Skin epidermis (tissue), 12 donors: ENCODE data around the gene NXN.
"Not testable (repeated sequence)": the region's sequence is repeated elsewhere in the genome, so short reads cannot be mapped to it uniquely, and the experiment has no call there.

ENCODE experiments used
- H3K27ac ChIP-seq, 21 experiments: fragments of 200-600 bp; sonication (generic) in 11 of 21; one replicate each; pipeline ENCODE4 v1.5.0; 2020; ENCODE audit warnings: mild to moderate bottlenecking in 3 of 21, inconsistent platforms in 2 of 21, moderate library complexity in 2 of 21
- H3K4me3 ChIP-seq, 7 experiments: fragments of 200-600 bp; sonication (generic) in 2 of 7; one replicate each; pipeline ENCODE4 v1.5.0; 2020; ENCODE audit warnings: inconsistent platforms in 2 of 7, mild to moderate bottlenecking in 2 of 7, moderate library complexity in 1 of 7

NXN gene

DNA sequence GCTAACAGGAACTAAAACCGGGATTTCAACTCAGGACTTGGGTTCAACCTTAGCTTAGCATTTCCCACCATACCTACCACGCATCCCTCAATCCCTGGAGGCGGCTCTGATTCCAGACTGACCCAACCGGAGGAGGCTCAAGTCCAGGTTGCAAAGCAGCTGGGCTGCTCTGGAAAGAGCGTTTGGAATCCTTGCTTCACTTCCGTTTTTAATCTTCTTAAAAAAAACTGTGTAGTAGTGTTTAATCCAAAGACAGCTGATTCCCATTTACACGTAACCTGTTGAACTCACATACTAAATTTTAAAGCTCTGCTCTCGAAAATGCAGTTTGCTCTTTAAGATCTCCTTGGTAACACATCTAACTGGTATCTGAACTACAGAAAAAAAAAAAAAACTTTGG is 50.0 kb downstream of the NXN start:
- Histone ChIP-seq H3K27ac (peak overlapping the region in 1 of 21 experiments; percentile 4), H3K4me3 (no peak overlapping the region)

DNA sequence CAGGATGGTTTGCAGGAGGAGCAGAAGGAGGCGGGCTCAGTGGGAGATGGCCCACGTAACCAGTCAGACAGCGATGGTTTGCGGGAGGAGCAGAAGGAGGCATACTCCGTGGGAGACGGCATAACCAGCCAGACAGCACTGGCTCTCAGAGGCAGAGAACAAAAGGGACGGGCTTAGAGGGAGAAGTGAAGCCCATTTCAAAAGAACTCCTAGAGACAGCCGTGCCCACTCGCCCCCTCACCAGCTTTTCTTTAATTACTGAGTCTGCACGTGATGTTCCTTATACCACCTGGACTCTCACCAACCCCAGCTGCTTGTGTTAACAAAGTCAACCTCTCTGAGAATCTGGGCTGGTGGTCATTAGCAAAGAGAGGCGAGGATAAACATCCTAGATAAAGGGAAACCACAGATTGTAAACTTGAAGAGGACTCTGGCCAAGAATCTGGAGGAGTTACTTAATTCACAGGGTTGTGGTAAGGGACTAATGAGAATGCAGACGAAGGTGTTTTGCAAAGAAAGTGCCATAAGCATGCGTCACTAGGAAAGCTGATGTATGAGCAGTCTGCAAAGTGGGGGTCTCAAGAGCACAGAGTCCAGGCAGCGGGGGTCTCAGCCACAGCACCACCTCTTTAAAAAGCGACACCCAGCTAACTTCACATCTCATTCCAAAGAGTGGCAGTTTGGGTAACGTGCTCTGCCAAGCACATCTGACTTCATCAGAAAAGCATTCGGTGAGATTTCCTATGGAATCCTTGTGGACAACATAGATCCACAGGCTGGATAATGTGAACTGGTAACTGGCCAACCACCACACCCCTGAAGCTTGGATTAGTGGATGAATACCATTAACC is 51.7 kb downstream of the NXN start:
- no peak overlapping the region for H3K4me3 ChIP-seq
- peak overlapping the region in 19 of 21 experiments; percentile 8 to 75 (median 50) for H3K27ac ChIP-seq

DNA sequence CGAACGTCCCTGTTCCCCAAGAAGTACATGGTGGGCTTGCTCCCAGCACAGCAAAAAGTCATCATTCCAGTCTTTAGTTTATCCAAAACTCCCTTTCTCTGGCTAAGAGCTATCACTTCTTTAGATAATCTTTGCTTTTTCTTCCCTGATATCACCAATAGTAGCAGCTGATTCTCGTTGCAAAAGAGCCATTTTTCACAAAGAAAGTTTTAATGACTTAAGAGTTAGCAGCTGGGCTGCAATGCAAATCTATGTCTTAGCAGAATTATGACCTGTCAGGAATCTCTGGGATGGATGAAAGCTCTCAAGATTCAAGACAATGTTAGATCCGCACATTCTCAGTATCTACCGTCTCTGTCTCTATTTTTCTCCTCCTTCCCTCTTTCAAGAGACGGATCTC is 53.8 kb downstream of the NXN start:
- Histone ChIP-seq H3K4me3 (no peak overlapping the region), H3K27ac (peak overlapping the region in 6 of 21 experiments; percentile 16 to 65 (median 46))

DNA sequence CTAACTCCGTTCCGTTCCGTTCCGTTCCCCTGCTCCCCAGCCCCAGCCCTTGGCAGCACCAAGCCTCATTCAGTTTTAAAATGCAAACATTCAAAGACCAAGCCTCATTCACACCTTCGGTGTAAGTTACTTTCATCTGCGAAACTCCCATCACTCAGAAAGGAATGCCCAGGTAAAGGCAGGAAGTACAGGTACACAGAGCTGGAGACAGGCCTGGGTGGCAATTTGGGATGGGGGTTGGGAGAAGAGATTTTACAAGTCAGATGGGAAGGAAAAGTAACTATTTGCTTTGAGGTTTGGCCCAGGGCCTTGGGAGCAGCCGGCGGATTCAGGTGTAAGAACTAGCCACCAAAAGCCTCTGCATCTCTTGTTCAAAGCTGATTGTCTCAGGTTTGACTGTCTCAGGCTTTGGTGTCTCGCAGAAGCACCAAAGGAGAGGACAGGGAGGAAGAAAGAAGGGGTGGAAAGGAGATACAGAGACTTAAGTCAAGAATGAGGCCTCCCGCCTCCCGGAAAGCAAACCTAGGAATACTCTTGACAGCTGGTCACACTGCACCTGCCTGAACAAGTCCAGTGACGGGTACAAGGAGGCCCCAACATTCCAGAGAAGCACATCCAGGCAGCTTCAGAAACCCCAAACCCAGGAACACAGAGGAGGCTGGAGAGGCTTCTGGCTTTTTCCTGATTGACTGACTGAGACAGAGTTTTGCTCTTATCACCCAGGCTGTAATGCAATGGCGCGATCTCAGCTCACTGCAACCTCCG is 54.7 kb downstream of the NXN start:
- Histone ChIP-seq H3K27ac (peak overlapping the region in 12 of 21 experiments; percentile 4 to 72 (median 44)), H3K4me3 (no peak overlapping the region)

DNA sequence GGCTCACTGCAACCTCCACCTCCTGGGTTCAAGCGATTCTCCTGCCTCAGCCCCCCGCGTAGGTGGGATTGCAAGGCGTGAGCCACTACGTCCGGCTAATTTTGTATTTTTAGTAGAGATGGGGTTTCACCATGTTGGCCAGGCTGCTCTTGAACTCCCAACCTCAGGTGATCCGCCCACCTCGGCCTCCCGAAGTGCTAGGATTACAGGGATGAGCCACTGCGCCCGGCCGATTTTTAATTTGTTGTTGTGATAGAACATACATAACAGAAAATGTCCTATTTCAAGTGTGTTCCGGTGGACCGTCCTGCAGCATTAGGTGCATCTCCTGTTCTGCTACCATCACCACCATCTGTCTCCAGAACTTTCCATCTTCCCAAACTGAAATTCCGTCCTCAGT is 55.3 kb downstream of the NXN start:
- H3K27ac ChIP-seq: peak overlapping the region in 3 of 21 experiments; percentile 27 to 72 (median 56)
- not testable (repeated sequence) for H3K4me3 ChIP-seq

DNA sequence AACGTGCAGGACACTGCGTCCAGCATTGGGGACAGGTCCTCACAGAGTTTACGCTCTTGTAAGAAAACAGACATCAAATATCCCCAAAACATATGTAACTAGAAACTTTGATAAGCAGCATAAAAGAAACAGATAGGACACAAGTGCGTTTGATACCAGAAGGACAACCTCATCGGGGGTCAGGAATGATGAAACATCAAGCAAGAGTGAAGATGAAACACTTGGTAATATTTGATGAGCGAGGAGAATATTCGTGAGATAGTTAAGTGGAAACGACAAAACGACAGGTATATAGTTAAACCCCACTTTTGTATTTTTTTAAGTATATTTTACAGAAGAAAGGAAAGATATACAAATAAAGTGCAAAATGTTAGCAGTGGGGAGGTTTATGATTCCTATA is 55.9 kb downstream of the NXN start:
- no peak overlapping the region for H3K27ac ChIP-seq

DNA sequence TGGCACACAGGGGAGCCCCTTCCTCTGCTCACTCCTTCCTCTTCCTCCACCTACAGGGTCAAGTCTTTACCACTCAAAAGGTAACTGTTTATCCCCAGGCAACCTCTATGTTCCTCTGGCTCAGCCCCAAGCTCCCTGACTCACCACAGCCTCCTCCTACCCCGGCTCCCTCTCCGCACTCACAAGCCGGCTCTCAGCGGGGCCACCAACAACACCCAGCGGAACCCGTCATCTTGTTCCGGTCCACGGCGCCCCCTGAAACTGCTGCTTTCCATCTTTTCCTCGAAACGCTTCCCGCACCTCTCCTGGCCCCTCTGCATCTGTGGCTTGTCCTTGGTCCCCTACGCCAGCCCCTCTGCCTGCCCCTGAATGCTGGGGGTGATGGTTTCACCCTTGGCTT is 58.4 kb downstream of the NXN start:
- H3K27ac ChIP-seq: peak overlapping the region in 1 of 21 experiments; percentile 42
- H3K4me3 ChIP-seq: no peak overlapping the region

More for the DNA sequence above, 55.9 kb downstream of the NXN start:
- H3K4me3 ChIP-seq: no peak overlapping the region

DNA sequence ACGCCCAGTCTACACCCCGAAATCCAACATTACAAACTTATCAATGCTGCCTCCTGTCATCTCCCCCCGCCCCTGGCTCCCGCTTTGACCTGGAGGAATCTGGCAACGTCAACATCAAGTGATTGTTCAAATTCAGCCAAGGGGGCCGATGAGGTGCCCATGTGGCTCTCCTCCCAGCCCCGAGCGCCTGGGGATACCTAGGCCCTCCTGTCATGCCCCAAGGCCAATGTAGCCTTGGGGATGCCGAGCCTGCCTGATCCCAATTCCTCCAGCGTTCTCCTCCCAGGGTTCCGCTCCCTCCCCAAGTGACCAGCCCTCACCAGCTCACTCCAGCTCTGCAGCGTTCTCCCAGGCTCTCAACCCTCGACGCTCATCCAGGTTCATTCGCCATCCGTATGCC is 59.4 kb downstream of the NXN start:
- H3K4me3 ChIP-seq: no peak overlapping the region
- no peak overlapping the region for H3K27ac ChIP-seq

DNA sequence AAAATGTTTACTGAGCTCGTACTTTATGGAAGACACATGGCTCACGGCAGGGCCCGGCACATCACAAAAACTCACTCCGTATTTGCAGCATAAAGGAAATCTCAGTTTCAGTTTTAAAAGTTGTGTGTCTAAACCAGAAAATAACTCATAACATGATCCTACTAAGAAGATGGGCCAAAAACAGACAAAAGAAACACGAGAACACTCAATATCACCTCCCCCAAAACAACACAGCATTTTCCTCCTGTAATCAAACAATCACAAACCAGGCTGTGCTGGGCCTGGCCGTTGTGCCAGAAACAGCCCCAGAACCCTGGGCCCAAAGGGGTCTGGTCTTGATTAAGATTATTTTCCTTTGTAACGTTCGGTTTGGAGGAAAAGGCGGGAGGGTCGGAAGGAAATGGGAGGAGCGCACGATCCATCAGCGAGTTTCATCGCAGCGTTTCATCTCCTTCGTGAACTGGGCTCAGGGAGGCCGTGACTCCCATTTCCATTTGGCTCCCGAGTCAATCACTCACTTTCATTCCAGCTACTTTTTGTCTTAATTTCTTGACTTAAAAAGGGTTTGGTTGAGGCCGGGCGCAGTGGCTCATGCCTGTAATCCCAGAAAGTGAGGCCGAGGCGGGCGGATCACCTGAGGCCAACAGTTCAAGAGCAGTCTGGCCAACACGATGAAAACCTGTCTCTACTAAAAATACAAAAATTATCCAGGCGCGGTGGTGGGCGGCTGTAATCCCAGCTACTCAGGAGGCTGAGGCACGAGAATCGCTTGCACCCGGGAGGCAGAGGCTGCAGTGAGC is 61.4 kb downstream of the NXN start:
- Histone ChIP-seq H3K27ac (peak overlapping the region in 20 of 21 experiments; percentile 14 to 94 (median 70)), H3K4me3 (no peak overlapping the region)

DNA sequence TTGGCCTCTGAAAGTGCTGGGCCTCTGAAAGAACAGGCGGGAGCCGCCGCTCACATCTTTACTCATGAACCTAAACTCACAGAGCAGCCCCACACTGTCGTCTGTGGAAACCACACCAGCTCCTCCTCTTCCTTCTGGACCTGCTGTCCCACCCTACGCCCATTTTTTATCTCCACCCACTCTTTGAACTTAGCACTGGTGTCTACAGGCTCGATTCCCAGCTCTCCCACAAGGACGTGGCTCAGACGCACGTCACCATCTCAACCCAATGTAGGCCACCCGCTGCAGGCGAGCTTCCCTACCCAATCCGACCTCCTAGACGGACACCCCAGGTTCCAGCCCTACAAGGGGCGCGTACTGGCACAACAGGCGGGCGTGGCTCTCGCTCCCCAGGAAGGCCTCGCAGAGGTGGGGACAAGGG is 62.2 kb downstream of the NXN start:
- H3K4me3 ChIP-seq: no peak overlapping the region
- peak overlapping the region in 20 of 21 experiments; percentile 14 to 94 (median 70) for H3K27ac ChIP-seq

DNA sequence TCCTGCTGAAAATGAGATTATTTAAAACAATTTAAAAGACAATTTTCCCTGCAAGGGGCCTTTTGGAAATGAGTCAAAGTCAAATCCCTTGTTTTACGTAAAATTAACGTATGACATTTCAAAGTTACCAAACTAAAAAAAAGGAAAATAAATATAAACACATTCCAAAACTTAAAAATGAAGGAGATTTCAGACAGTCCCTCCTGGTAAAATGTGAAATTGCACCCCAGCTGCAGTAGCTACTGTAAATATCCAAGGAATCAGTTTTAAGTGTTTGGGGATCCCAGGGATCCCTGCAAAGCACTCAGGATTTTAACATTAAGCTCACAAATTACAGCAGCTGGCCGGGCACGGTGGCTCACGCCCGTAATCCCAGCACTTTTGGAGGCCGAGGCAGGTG is 63.3 kb downstream of the NXN start:
- peak overlapping the region in 17 of 21 experiments; percentile 2 to 94 (median 66) for H3K27ac ChIP-seq
- H3K4me3 ChIP-seq: no peak overlapping the region

DNA sequence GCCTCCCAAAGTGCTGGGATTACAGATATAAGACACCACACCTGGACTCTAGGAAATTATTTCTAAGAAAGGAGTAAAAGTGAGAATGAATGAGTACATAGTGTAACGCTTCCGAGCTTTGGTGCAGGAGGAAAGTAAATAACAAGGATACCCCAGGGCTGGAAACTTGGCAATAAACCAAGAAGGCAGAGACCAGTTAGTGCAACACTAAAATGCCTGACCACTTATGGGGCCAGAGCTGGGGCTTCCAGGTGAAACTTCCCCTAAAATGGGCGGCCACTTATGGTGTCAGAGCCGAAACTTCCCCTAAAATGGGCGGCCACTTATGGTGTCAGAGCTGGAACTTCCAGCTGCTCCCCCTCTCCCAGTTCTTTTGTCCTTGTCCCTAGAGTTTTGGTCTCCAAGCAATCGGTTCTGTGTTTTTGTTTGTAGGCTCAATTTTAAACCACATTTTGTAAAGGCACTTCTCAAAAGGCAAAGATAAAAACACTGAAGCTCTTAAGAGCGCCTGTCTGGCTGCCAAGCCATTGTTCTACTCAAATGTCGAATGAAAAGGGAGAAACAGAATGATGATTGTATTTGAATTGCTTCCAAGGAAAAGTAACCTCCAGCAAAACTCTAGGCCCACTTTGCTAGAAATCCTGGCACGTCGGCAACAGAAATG is 63.9 kb downstream of the NXN start:
- Histone ChIP-seq H3K4me3 (no peak overlapping the region), H3K27ac (peak overlapping the region in 18 of 21 experiments; percentile 20 to 94 (median 67))

DNA sequence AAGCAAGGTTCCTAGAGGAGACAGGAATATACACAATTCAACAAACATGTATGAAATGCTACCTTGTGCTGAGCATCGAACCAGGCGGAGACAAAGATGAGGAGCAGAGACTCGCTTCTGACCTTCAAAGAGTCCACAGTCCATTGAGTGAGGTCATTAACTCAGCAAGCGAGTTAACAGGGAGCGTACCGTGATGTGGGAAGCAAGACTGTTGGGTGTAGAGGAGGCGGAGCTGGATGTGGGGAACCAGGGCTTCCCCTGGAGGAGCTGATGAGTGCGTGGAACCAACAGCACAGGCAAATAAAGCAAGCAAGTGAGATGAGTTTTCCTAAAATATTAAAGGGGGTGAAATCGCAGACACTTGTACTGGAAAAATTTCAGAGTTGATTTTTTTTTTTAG is 65.0 kb downstream of the NXN start:
- peak overlapping the region in 7 of 21 experiments; percentile 16 to 84 (median 79) for H3K27ac ChIP-seq
- H3K4me3 ChIP-seq: no peak overlapping the region

DNA sequence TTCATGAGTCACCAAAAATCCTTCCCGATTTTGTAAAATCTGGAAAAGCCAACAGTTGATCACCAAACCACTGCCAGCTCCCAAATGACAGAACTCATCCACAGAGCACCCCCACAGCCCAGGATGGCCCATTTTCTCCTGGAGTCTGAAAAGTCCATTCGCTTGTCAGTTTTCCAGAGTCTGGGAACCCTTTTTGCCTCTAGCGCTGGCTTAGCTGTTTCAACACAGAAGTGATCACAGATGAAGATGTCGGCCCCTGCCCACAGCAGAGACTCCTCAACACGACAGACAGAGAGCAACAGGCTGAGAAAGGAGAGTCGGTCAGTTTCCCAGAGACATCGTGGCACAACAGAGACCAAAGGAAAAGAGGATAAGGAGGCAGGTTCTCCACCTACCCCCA is 66.4 kb downstream of the NXN start:
- Histone ChIP-seq H3K27ac (peak overlapping the region in 8 of 21 experiments; percentile 0 to 81 (median 42)), H3K4me3 (no peak overlapping the region)

DNA sequence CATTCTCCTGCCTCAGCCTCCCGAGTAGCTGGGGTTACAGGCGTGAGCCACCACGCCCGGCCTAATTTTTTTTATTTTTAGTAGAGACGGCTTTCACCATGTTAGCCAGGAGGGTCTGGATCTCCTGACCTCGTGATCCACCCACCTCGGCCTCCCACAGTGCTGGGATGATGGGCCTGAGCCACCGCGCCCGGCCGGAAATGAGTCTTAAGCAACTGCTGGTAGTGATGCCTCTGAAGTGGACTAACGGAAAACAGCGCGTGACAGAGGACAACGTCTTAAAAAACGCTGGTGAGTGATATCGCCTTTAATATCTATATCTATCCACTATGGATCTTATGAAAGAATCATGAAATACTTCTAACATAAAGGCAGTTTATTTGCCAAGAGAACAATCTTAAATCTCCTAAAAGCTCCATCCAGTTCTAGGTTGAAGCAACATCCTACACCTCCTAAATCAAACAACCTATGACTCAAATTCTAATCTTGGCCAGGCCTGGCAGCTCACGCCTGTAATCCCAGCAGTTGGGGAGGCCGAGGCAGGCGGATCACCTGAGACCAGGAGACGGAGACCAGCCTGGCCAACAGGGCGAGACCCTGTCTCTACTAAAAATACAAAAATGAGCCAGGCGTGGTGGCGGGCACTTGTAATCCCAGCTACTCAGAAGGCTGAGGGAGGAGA is 69.8 kb downstream of the NXN start:
- peak overlapping the region in 14 of 21 experiments; percentile 15 to 88 (median 75) for H3K27ac ChIP-seq
- H3K4me3 ChIP-seq: no peak overlapping the region

DNA sequence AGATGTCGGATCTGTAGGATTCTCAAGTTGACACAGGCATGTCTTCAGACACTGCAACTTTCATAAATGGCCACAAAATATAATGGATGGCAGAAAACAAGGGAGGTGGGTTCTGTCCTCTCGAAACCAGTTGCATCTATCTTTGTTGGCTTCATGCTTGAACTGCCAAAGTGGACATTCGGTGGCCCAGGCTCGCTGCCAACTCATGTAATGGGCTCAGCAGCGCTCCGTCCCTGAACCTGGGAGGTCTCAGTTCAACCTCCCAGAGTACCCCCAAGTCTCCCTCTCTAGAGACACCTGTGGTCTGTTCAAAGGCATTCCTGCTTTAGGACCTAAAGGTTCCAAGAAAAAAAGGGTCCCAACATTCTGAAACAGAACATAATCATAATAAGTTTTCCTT is 71.9 kb downstream of the NXN start:
- Histone ChIP-seq H3K27ac (peak overlapping the region in 2 of 21 experiments; percentile 1 to 2), H3K4me3 (no peak overlapping the region)

DNA sequence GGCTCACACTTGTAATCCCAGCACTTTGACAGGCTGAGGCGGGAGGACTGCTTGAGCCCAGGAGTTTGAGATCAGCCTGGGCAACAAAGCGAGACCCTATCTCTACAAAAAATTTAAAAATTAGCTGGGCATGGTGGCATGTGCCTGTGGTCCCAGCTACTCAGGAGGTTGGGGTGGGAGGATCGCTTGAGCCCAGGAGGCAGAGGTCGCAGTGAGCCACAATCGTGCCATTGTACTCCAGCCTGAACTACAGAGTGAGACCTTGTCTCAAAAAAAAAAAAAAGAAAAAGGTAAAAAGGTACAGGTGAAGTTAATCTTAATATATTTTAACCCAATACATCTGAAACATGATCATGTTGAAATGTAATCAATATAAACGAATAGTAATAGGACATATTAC is 73.9 kb downstream of the NXN start:
- H3K4me3 ChIP-seq, H3K27ac ChIP-seq: not testable (repeated sequence)

DNA sequence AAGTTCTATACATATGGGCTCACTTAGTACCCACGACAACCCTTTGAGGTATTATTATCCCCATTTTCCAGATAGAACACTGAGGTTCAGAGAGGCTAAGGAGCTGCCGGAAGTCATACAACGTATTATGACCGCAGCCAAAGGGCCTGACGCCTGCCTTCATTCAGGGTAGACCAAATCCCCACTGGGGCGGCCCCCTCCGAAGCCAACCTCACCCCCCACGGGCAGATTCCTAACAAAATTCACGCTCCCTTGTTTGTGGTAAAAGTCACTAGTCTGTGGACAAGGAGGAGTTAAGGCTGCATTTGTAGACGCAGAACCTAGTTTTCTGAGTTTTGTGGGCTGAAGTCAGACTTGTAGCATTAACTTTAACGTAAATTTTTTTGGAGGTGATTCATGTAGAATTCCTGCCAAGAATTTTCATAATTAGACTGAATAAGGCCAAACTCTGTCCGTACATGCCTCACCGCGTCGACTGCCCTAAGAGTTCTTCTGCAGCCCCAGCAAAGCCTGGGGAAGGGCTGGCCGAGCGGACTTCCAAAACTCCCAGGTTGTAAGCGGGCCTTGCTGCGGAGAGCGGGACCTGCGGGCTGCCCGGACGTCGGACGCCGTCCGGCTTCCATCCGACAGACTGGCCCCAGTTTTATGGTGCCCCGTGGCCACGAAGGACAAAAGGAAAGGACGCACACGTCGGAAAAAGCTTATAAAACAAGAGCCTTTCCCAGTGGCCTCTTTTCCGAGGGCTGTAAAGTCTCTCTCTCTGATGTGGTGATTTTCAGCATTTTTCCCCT is 75.7 kb downstream of the NXN start:
- Histone ChIP-seq H3K27ac (peak overlapping the region in 19 of 21 experiments; percentile 25 to 80 (median 63)), H3K4me3 (no peak overlapping the region)
